ENCODE results near the gene PYGB.

The PYGB gene

DNA sequence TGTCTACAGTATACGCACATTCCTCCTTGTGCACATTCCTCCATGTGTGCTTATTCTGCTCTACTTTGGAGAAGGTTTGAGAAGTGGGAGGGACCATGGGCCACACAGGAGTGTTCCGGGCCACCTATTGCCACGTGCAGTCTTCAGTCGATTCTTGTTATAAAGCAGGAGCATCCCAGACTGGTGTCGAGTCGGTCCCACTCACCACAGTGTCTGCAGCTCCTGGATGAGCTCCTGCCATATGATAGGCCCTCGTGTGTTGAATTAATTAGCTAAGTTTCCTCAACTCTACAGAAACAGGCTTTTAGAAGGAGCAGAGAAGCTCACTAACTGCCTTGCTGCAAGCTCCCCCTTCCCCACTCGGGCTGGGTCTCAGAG, 29.8 kb upstream of the PYGB start:
- Histone ChIP-seq H3K27ac (ENCODE audit: low read length) (no peak overlapping the region), H3K9me3 (ENCODE audit: insufficient read depth, low read depth, low read length) (no peaks in the 10 kb centered on the region), H3K9ac (ENCODE audit: low read depth, low read length) (no peak overlapping the region), H3K27me3 (ENCODE audit: insufficient read depth, low read length) (no peaks in the 10 kb centered on the region), H3K4me3 (ENCODE audit: low read length) (no peak overlapping the region), H3K4me1 (ENCODE audit: insufficient read depth, low read length) (peaks cover 1% of the 10 kb centered on the region; the same call in 1 of the 2 replicates), H3K36me3 (ENCODE audit: insufficient read depth, low read depth, low read length) (peaks cover 28% of the 10 kb centered on the region)

- no peaks in the 10 kb centered on the region for H3K9me3 ChIP-seq (ENCODE audit: insufficient read depth, low read depth, low read length)
- H3K27me3 ChIP-seq (ENCODE audit: insufficient read depth, low read length), result no peaks in the 10 kb centered on the region
- H3K27ac ChIP-seq (ENCODE audit: low read length), result no peak overlapping the region
- peaks cover 24% of the 10 kb centered on the region for H3K36me3 ChIP-seq (ENCODE audit: insufficient read depth, low read depth, low read length)
- H3K4me1 ChIP-seq (ENCODE audit: insufficient read depth, low read length), result peaks cover 5% of the 10 kb centered on the region; the same call in 1 of the 2 replicates
- no peak overlapping the region for H3K9ac ChIP-seq (ENCODE audit: low read depth, low read length)
- no peak overlapping the region for H3K4me3 ChIP-seq (ENCODE audit: low read length)
Observed at GRCh38 chr20:25218492-25218891, 29.4 kb upstream of the PYGB start.

DNA sequence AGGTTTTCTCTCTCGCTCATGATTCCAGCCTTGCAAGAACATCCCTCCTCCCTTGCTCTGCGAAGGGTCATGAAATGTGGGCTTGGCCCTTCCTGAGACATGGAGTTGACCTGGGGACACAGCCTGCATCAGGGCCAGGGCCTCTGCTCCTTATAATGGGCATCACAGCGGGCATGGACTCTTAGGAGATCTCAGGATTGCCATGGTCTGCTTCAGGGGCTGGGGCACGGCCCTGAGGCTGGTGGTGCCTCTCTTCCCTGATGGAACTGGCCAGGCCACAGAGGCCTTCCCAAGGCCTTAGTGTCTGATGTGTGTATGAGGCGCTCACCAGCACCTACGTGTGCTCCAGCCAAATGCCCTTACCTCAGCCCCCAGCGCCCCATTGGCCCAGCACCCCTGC, 28.5 kb upstream of the PYGB start:
- Histone ChIP-seq H3K27me3 (ENCODE audit: insufficient read depth, low read length) (no peaks in the 10 kb centered on the region), H3K9ac (ENCODE audit: low read depth, low read length) (no peak overlapping the region), H3K4me1 (ENCODE audit: insufficient read depth, low read length) (peaks cover 5% of the 10 kb centered on the region; the same call in 1 of the 2 replicates), H3K9me3 (ENCODE audit: insufficient read depth, low read depth, low read length) (no peaks in the 10 kb centered on the region), H3K27ac (ENCODE audit: low read length) (no peak overlapping the region), H3K36me3 (ENCODE audit: insufficient read depth, low read depth, low read length) (peaks cover 20% of the 10 kb centered on the region), H3K4me3 (ENCODE audit: low read length) (no peak overlapping the region)

- H3K27ac ChIP-seq (ENCODE audit: low read length), result no peak overlapping the region
- H3K36me3 ChIP-seq (ENCODE audit: insufficient read depth, low read depth, low read length), result peaks cover 17% of the 10 kb centered on the region
- H3K4me1 ChIP-seq (ENCODE audit: insufficient read depth, low read length), result peaks cover 5% of the 10 kb centered on the region; the same call in 1 of the 2 replicates
- no peaks in the 10 kb centered on the region for H3K9me3 ChIP-seq (ENCODE audit: insufficient read depth, low read depth, low read length)
- H3K9ac ChIP-seq (ENCODE audit: low read depth, low read length), result no peak overlapping the region
- no peak overlapping the region for H3K4me3 ChIP-seq (ENCODE audit: low read length)
- no peaks in the 10 kb centered on the region for H3K27me3 ChIP-seq (ENCODE audit: insufficient read depth, low read length)
Observed at GRCh38 chr20:25220021-25220730, 27.7 kb upstream of the PYGB start.

- Histone ChIP-seq H3K4me3 (ENCODE audit: low read length) (no peak overlapping the region), H3K9ac (ENCODE audit: low read depth, low read length) (no peak overlapping the region), H3K9me3 (ENCODE audit: insufficient read depth, low read depth, low read length) (no peaks in the 10 kb centered on the region), H3K4me1 (ENCODE audit: insufficient read depth, low read length) (peaks cover 5% of the 10 kb centered on the region; the same call in 1 of the 2 replicates), H3K36me3 (ENCODE audit: insufficient read depth, low read depth, low read length) (peaks cover 9% of the 10 kb centered on the region; the same call in 1 of the 2 replicates), H3K27me3 (ENCODE audit: insufficient read depth, low read length) (no peaks in the 10 kb centered on the region), H3K27ac (ENCODE audit: low read length) (no peak overlapping the region)
Observed at GRCh38 chr20:25220810-25221591, 26.9 kb upstream of the PYGB start.

GRCh38 chr20:25221592-25222460, 26.1 kb upstream of the PYGB start:
- H3K27me3 ChIP-seq (ENCODE audit: insufficient read depth, low read length), result no peaks in the 10 kb centered on the region
- H3K4me1 ChIP-seq (ENCODE audit: insufficient read depth, low read length), result peaks cover 5% of the 10 kb centered on the region; the same call in 1 of the 2 replicates
- H3K27ac ChIP-seq (ENCODE audit: low read length), result no peak overlapping the region
- H3K36me3 ChIP-seq (ENCODE audit: insufficient read depth, low read depth, low read length), result peaks cover 8% of the 10 kb centered on the region; the same call in 1 of the 2 replicates
- H3K9ac ChIP-seq (ENCODE audit: low read depth, low read length), result no peak overlapping the region
- no peaks in the 10 kb centered on the region for H3K9me3 ChIP-seq (ENCODE audit: insufficient read depth, low read depth, low read length)
- no peak overlapping the region for H3K4me3 ChIP-seq (ENCODE audit: low read length)

DNA sequence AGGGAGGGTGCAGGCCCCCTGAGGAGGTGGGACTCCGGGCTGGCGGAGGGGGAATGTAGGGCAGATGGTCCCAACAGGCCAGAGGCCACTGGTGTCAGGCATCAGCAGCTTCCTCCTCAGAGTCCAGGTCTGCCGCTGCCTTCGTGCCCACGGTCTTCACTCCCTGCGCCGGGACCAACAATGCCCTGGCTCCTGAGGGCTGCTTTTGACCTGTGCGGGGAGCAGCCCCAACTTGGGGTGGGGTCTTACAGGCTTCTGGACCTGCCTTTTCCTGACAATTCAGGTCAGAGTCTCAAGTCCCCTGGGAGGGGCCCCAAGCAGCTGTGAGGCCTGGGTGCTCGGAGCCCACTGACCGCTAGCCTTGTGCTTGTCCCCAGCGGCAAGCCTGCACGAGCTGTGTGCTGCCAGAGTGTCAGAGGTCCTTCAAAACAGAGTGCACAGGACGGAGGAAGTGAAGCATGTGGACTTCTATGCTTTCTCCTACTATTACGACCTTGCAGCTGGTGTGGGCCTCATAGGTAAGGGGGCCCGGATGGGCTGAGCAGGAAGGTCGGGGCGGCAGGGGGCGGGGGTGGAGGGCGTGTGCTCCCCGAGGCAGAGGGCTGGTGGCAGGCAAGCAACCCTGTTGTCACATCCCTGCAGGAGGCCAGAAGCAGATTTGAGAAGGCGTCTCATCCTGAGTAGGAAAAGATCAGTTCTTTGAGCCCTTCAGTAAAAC, 25.3 kb upstream of the PYGB start:
- Histone ChIP-seq H3K27me3 (ENCODE audit: insufficient read depth, low read length) (no peaks in the 10 kb centered on the region), H3K9ac (ENCODE audit: low read depth, low read length) (peak overlapping the region; percentile 1; the same call in 1 of the 2 replicates), H3K36me3 (ENCODE audit: insufficient read depth, low read depth, low read length) (peaks cover 8% of the 10 kb centered on the region; the same call in 1 of the 2 replicates), H3K4me3 (ENCODE audit: low read length) (no peak overlapping the region), H3K4me1 (ENCODE audit: insufficient read depth, low read length) (peaks cover 5% of the 10 kb centered on the region; the same call in 1 of the 2 replicates), H3K27ac (ENCODE audit: low read length) (no peak overlapping the region), H3K9me3 (ENCODE audit: insufficient read depth, low read depth, low read length) (no peaks in the 10 kb centered on the region)

- H3K36me3 ChIP-seq (ENCODE audit: insufficient read depth, low read depth, low read length), result peaks cover 8% of the 10 kb centered on the region; the same call in 1 of the 2 replicates
- 0 out of 2 replicates have a peak overlapping the region, but pooled peaks have one; percentile 1 for H3K9ac ChIP-seq (ENCODE audit: low read depth, low read length)
- no peak overlapping the region for H3K27ac ChIP-seq (ENCODE audit: low read length)
- H3K4me1 ChIP-seq (ENCODE audit: insufficient read depth, low read length), result peaks cover 5% of the 10 kb centered on the region; the same call in 1 of the 2 replicates
- no peaks in the 10 kb centered on the region for H3K9me3 ChIP-seq (ENCODE audit: insufficient read depth, low read depth, low read length)
- no peak overlapping the region for H3K4me3 ChIP-seq (ENCODE audit: low read length)
- no peaks in the 10 kb centered on the region for H3K27me3 ChIP-seq (ENCODE audit: insufficient read depth, low read length)
Observed at GRCh38 chr20:25223179-25223661, 24.7 kb upstream of the PYGB start.

DNA sequence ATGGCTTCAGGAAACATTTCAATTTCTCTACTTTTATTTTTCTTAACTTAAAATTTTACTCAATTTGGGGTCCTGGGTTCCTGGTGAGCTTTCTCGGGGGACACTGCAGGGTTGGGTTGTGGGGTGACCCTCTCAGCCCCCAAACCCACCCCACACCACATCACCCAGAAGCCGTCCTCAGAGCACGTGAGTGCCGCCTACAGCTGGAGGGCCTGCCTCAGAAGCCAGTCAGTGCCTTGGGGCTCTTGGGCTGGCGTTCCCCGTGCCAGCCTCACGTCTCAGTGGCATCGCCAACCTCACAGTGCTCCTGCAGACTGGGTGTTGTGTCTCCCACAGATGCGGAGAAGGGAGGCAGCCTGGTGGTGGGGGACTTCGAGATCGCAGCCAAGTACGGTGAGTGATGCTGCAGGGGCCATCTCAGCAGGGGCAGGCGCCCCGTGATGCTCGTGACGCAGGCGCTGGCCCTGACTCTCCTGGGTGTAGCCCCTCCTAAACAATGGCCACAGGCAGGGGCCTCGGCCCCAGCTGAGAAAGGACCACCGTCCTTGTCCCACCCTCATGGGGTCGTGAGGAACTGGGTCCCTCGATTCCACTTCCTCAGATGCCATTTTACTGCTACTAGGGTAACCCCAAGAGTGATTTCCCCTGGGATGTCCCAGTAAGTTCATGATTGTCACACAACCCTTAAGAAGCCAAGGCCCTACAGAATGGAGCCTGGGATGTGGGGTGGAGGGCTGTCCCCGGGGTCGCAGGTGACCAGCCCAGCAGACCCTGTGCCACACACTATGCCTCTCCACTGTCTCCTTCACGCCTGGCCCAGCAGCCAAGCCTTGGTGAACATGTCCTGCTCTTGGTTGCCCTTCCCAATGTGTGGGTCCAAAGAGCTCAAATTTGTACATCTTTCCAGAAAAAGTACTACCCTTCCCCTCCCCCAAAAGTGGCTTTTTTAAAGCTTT, 23.8 kb upstream of the PYGB start:
- no peak overlapping the region for H3K4me3 ChIP-seq (ENCODE audit: low read length)
- H3K9me3 ChIP-seq (ENCODE audit: insufficient read depth, low read depth, low read length), result no peaks in the 10 kb centered on the region
- peaks cover 3% of the 10 kb centered on the region; the same call in 1 of the 2 replicates for H3K36me3 ChIP-seq (ENCODE audit: insufficient read depth, low read depth, low read length)
- H3K27me3 ChIP-seq (ENCODE audit: insufficient read depth, low read length), result no peaks in the 10 kb centered on the region
- H3K27ac ChIP-seq (ENCODE audit: low read length), result no peak overlapping the region
- peaks cover 5% of the 10 kb centered on the region; the same call in 1 of the 2 replicates for H3K4me1 ChIP-seq (ENCODE audit: insufficient read depth, low read length)
- no peak overlapping the region for H3K9ac ChIP-seq (ENCODE audit: low read depth, low read length)

DNA sequence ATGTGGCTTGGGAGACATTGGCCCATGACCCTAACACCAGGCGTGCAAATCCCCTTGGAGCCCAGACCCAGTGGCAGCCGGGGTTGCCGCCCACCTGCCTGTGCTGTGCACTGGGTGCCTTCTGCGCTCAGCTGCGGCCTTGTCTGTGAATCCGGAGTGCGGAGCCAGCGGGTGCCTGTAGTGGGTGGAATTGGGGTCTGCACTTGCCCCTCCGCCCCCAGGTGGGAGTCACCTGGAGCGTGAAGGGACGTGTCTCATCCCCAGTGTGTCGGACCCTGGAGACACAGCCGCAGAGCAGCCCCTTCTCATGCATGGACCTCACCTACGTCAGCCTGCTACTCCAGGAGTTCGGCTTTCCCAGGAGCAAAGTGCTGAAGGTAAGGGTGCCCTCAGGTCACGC, 22.9 kb upstream of the PYGB start:
- Histone ChIP-seq H3K36me3 (ENCODE audit: insufficient read depth, low read depth, low read length) (no peaks in the 10 kb centered on the region), H3K4me3 (ENCODE audit: low read length) (no peak overlapping the region), H3K27me3 (ENCODE audit: insufficient read depth, low read length) (no peaks in the 10 kb centered on the region), H3K9me3 (ENCODE audit: insufficient read depth, low read depth, low read length) (no peaks in the 10 kb centered on the region), H3K9ac (ENCODE audit: low read depth, low read length) (no peak overlapping the region), H3K4me1 (ENCODE audit: insufficient read depth, low read length) (peaks cover 5% of the 10 kb centered on the region; the same call in 1 of the 2 replicates), H3K27ac (ENCODE audit: low read length) (no peak overlapping the region)

Data from iPS-20b (cell line).